CD14-positive monocyte (primary cell): ENCODE measurements around the gene KLHL8. TPM values are rescaled to one million over a fixed set of nuclear protein-coding genes. Genes with fewer than 3 reads are reported as not detected.

Experiments
- DNase-seq, 3 donors: peaks; one replicate each; pipeline ENCODE4 v3.0.0-alpha.2; 2011 to 2022
- H2AFZ ChIP-seq: 2 replicates; pipeline ENCODE4 v1.6.0; 2012; ENCODE audit warnings: mild to moderate bottlenecking, low read depth, low read length, inconsistent platforms; ENCODE audit not compliant: insufficient read depth, poor library complexity, severe bottlenecking
- H3K27ac ChIP-seq, 2 donors: 1 replicate in 1 of 2; 2 replicates in 1 of 2; pipeline ENCODE4 v1.5.1; 2012 to 2013; ENCODE audit warnings: low read length in 2 of 2, control low read depth in 1 of 2, inconsistent platforms in 1 of 2, low read depth in 1 of 2, mild to moderate bottlenecking in 1 of 2
- H3K27me3 ChIP-seq, 2 donors: one replicate each; pipeline versions ENCODE4 v1.6.0 to v1.6.1; 2011 to 2013; ENCODE audit warnings: low read length in 2 of 2; ENCODE audit not compliant: control insufficient read depth in 2 of 2, insufficient read depth in 2 of 2
- H3K36me3 ChIP-seq, 2 donors: replicated peaks in 1 of 2; 1 replicate in 1 of 2; 2 replicates in 1 of 2; pipeline versions ENCODE4 v1.5.1 to v1.6.1; 2012 to 2013; ENCODE audit warnings: low read length in 2 of 2, control low read depth in 1 of 2, inconsistent platforms in 1 of 2, mild to moderate bottlenecking in 1 of 2; ENCODE audit not compliant: insufficient read depth in 2 of 2, control insufficient read depth in 1 of 2
- H3K4me1 ChIP-seq, 2 donors: 1 replicate in 1 of 2; 2 replicates in 1 of 2; pipeline versions ENCODE4 v1.5.1 to v1.6.1; 2012 to 2013; ENCODE audit warnings: low read length in 2 of 2, control low read depth in 1 of 2, inconsistent platforms in 1 of 2, mild to moderate bottlenecking in 1 of 2, moderate library complexity in 1 of 2; ENCODE audit not compliant: insufficient read depth in 2 of 2, control insufficient read depth in 1 of 2
- H3K4me2 ChIP-seq: replicated peaks from 2 replicates; pipeline ENCODE3; 2012; ENCODE audit warnings: low read length, moderate library complexity, mild to moderate bottlenecking; ENCODE audit not compliant: poor library complexity, severe bottlenecking; ENCODE audit errors: extremely low read depth
- H3K4me3 ChIP-seq, 3 experiments: fragments of 200-600 bp in 1 of 3; sonication (generic) in 1 of 3; replicated peaks in 1 of 3; 1 replicate in 2 of 3; 2 replicates in 1 of 3; pipeline ENCODE4 v1.5.1; 2011 to 2013; ENCODE audit warnings: low read length in 3 of 3, mild to moderate bottlenecking in 3 of 3, control low read depth in 2 of 3, low read depth in 2 of 3, inconsistent platforms in 1 of 3, moderate library complexity in 1 of 3
- H3K79me2 ChIP-seq: 2 replicates; pipeline ENCODE4 v1.6.0; 2012; ENCODE audit warnings: mild to moderate bottlenecking, control low read depth, inconsistent platforms, low read length, moderate library complexity; ENCODE audit not compliant: insufficient read depth
- H3K9ac ChIP-seq: 2 replicates; pipeline ENCODE4 v1.6.0; 2017; ENCODE audit warnings: low read length, mild to moderate bottlenecking; ENCODE audit not compliant: insufficient read depth, poor library complexity, severe bottlenecking
- H3K9me3 ChIP-seq, 2 donors: replicated peaks in 1 of 2; 1 replicate in 1 of 2; 2 replicates in 1 of 2; pipeline versions ENCODE4 v1.5.1 to v1.6.1; 2012 to 2013; ENCODE audit warnings: low read length in 2 of 2, control low read depth in 1 of 2; ENCODE audit not compliant: control insufficient read depth in 1 of 2, insufficient read depth in 1 of 2
- H4K20me1 ChIP-seq: 2 replicates; pipeline ENCODE4 v1.6.0; 2012; ENCODE audit warnings: mild to moderate bottlenecking, low read length, control low read depth, moderate library complexity; ENCODE audit not compliant: insufficient read depth
- H3K27ac Mint-ChIP-seq, 7 donors: one replicate each; pipeline ENCODE4 v1.8.0; 2020; ENCODE audit warnings: mild to moderate bottlenecking in 7 of 7, mixed read lengths in 7 of 7, moderate library complexity in 6 of 7, inconsistent platforms in 2 of 7
- H3K27me3 Mint-ChIP-seq, 3 donors: one replicate each; pipeline ENCODE4 v1.8.0; 2021 to 2022; ENCODE audit warnings: low read depth in 3 of 3, mild to moderate bottlenecking in 3 of 3, mixed read lengths in 3 of 3, moderate library complexity in 3 of 3, inconsistent platforms in 1 of 3
- H3K36me3 Mint-ChIP-seq, 2 donors: one replicate each; pipeline ENCODE4 v1.8.0; 2020; ENCODE audit warnings: mixed read lengths in 2 of 2, inconsistent platforms in 1 of 2, mild to moderate bottlenecking in 1 of 2
- H3K4me1 Mint-ChIP-seq: one replicate; pipeline ENCODE4 v1.8.0; 2020; ENCODE audit warnings: mild to moderate bottlenecking, mixed read lengths
- H3K4me3 Mint-ChIP-seq, 2 donors: one replicate each; pipeline ENCODE4 v1.8.0; 2020; ENCODE audit warnings: mild to moderate bottlenecking in 2 of 2, mixed read lengths in 2 of 2, moderate library complexity in 1 of 2
- H3K9me3 Mint-ChIP-seq, 7 donors: one replicate each; pipeline ENCODE4 v1.8.0; 2020 to 2022; ENCODE audit warnings: mixed read lengths in 7 of 7, mild to moderate bottlenecking in 6 of 7, moderate library complexity in 6 of 7, inconsistent platforms in 2 of 7
- CTCF ChIP-seq: fragments of 200-600 bp; IDR thresholded peaks from one replicate; pipeline ENCODE4 v1.8.0; 2022; ENCODE audit warnings: antibody characterized with exemption, mild to moderate bottlenecking
- WGBS: methylation state at CpG from one replicate; pipeline ENCODE4 v1.1.5; 2013; ENCODE audit warnings: missing lambda C conversion rate; ENCODE audit not compliant: insufficient coverage; 5-methylcytosine and 5-hydroxymethylcytosine counted together
- intact Hi-C, 2 donors: fragments of 100-400 bp; cut with micrococcal nuclease; formaldehyde crosslinking; loops; one replicate each; pipeline versions ENCODE4 v1.15.0 to v1.15.1; 2023
- polyA plus RNA-seq, 3 donors: library from polyadenylated mRNA; depleted of rRNA in 1 of 3; unstranded in 2 of 3; stranded (reverse) in 1 of 3; fragments of 300-500 nt in 2 of 3; fragments of >200 nt in 1 of 3; fragmentation: Illumina TruSeq in 2 of 3; gene quantifications; 1 replicate in 2 of 3; 2 replicates in 1 of 3; pipeline ENCODE4 v1.2.3, GENCODE V29; 2012 to 2021

The KLHL8 gene
- polyA plus RNA-seq, 3 donors: 7.5 to 28.6 (median 23.7) TPM

GRCh38 chr4:87144356-87144755 is 76.1 kb downstream of the KLHL8 start:
- intact Hi-C loops: no loop called here
- peak overlapping the region in 1 of 7 donors; percentile 6 for H3K27ac Mint-ChIP-seq

GRCh38 chr4:87141428-87141827 is 79.0 kb downstream of the KLHL8 start:
- H4K20me1 ChIP-seq: no peaks in the 10 kb centered on the region
- no peaks in the 10 kb centered on the region for H3K79me2 ChIP-seq
- H3K9me3 Mint-ChIP-seq: peaks cover 0 to 2% (median 0%) of the 10 kb centered on the region in 7 donors
- H3K4me2 ChIP-seq: no peak overlapping the region
- peak overlapping the region in 1 of 2 donors; percentile 58 for H3K27ac ChIP-seq
- no peaks in the 10 kb centered on the region for H3K27me3 ChIP-seq
- intact Hi-C loops: no loop called here
- H3K36me3 ChIP-seq: peaks cover 30 to 56% of the 10 kb centered on the region in 2 donors
- H3K4me1 Mint-ChIP-seq: peaks cover 15% of the 10 kb centered on the region
- H3K4me1 ChIP-seq: peaks cover 8 to 11% of the 10 kb centered on the region in 2 donors
- H2AFZ ChIP-seq: no peak overlapping the region
- no peaks in the 10 kb centered on the region for H3K27me3 Mint-ChIP-seq
- no peak overlapping the region for H3K4me3 Mint-ChIP-seq
- no CpG with 5 or more reads among the region's 3 CpGs for WGBS
- H3K27ac Mint-ChIP-seq: peak overlapping the region in 6 of 7 donors; percentile 7 to 47 (median 33)
- H3K9ac ChIP-seq: no peak overlapping the region
- TF ChIP-seq CTCF: no peak
- H3K36me3 Mint-ChIP-seq: peaks cover 44 to 53% of the 10 kb centered on the region in 2 donors
- no peak overlapping the region for H3K4me3 ChIP-seq
- peak; percentile 4 to 15 (median 5) for DNase-seq
- no peaks in the 10 kb centered on the region for H3K9me3 ChIP-seq

More at GRCh38 chr4:87144356-87144755, 76.1 kb downstream of the KLHL8 start:
- no CpG with 5 or more reads among the region's 2 CpGs for WGBS
- no peaks in the 10 kb centered on the region for H3K27me3 Mint-ChIP-seq
- H3K4me3 Mint-ChIP-seq: no peak overlapping the region
- Histone ChIP-seq H2AFZ (no peak overlapping the region), H3K79me2 (no peaks in the 10 kb centered on the region), H3K27ac (no peak overlapping the region), H3K9me3 (no peaks in the 10 kb centered on the region), H3K4me3 (no peak overlapping the region), H3K4me1 (peaks cover 8 to 11% of the 10 kb centered on the region in 2 donors), H4K20me1 (no peaks in the 10 kb centered on the region), H3K27me3 (no peaks in the 10 kb centered on the region), H3K9ac (no peak overlapping the region), H3K4me2 (no peak overlapping the region), H3K36me3 (peaks cover 10 to 28% of the 10 kb centered on the region in 2 donors)
- no peaks in the 10 kb centered on the region for H3K9me3 Mint-ChIP-seq
- H3K36me3 Mint-ChIP-seq: peaks cover 26% of the 10 kb centered on the region in 2 donors
- peaks cover 15% of the 10 kb centered on the region for H3K4me1 Mint-ChIP-seq
- no peak for DNase-seq
- TF ChIP-seq CTCF: no peak
